Choroid plexus epithelial cell (primary cell): ENCODE results near the gene ZCCHC7.

Experiments
- DNase-seq: peaks from one replicate; pipeline ENCODE4 v3.0.0-alpha.2; 2010; ENCODE audit warnings: low read depth
- H3K4me3 ChIP-seq: 2 replicates; pipeline ENCODE4 v1.5.1; 2011; ENCODE audit warnings: low read depth, mild to moderate bottlenecking, control low read depth, low read length, moderate library complexity
- TF ChIP-seq, protein P1 (sequence below): conservative IDR thresholded peaks from 2 replicates; pipeline ENCODE4 v1.5.1; 2011; ENCODE audit warnings: low read depth, mild to moderate bottlenecking, control low read depth, inconsistent platforms, low read length, moderate library complexity

Gene ZCCHC7

DNA sequence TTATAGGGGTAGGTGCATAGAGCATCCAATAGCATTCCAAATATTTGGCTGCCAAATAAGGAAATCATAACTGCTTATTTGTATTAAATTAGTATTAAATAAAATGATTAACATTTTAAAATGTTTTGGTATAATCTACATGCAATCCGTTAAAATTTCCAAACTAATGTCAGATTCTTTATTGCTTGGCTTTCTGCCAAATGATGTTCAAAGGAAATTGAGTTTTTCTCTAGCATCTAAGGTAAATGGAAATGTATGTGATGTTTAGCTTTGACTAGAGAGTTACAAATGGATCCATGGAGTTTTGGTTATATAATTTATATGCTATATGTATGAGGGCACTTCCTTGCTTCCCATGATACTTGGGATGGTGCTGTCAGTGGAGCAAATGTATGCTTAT, 121.7 kb downstream of the ZCCHC7 start:
- no peak overlapping the region for H3K4me3 ChIP-seq
- DNase-seq = no peak
- TF ChIP-seq, protein P1, sequence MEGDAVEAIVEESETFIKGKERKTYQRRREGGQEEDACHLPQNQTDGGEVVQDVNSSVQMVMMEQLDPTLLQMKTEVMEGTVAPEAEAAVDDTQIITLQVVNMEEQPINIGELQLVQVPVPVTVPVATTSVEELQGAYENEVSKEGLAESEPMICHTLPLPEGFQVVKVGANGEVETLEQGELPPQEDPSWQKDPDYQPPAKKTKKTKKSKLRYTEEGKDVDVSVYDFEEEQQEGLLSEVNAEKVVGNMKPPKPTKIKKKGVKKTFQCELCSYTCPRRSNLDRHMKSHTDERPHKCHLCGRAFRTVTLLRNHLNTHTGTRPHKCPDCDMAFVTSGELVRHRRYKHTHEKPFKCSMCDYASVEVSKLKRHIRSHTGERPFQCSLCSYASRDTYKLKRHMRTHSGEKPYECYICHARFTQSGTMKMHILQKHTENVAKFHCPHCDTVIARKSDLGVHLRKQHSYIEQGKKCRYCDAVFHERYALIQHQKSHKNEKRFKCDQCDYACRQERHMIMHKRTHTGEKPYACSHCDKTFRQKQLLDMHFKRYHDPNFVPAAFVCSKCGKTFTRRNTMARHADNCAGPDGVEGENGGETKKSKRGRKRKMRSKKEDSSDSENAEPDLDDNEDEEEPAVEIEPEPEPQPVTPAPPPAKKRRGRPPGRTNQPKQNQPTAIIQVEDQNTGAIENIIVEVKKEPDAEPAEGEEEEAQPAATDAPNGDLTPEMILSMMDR = no peak

DNA sequence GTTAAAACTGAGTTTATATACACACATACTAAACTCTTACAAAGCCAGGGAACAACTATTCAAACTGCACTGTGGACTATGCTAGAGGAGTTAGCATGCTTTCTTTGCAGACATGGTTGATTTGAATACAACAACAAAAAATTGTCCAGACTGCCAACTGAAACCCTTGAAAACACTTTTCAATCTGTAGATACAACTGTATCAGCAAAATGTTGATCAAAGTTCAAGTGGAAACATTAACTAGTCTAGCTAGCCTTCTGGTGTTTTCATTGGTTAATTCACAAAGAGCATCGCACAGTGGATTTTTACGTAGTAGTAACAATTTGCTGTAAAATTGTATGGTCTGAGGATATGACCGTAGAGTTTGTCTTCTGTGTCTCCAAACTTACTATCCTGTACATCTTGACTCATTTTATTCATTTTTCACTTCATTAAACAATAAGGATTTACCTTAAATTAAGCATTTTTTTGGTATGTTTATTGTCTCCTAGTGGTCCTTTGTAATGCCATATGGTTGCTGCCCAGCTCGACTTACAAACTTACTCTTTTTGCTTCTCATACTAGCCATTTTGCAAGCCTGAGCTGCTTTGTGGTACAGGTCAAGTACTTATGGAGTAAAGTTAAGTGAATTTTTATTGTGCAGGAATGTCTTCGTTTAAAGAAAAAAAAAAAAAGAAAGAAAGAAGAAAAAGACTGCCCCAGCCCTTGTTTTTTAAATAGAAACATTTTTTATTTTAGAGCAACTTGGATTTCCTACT, 123.4 kb downstream of the ZCCHC7 start:
- no peak overlapping the region for H3K4me3 ChIP-seq
- TF ChIP-seq, protein P1 = no peak
- no peak for DNase-seq

DNA sequence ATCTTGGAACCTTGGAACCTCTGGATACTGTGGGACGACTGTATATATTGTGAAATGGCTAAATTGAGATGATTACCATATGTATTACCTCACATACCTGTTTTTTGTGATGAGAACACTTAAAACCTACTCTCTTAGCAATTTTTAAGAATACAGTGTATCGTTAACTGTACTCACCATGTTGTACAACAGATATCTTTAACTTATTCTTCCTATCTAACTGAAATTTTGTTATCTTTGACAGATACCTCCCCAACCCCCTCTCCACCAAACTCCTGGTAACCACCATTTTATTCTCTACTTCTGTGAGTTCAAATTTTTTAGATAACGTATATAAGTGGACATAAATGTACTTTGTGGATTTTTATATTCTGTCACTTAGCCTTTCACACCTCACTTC, 126.5 kb downstream of the ZCCHC7 start:
- no peak for DNase-seq
- TF ChIP-seq, protein P1 = no peak
- no peak overlapping the region for H3K4me3 ChIP-seq

DNA sequence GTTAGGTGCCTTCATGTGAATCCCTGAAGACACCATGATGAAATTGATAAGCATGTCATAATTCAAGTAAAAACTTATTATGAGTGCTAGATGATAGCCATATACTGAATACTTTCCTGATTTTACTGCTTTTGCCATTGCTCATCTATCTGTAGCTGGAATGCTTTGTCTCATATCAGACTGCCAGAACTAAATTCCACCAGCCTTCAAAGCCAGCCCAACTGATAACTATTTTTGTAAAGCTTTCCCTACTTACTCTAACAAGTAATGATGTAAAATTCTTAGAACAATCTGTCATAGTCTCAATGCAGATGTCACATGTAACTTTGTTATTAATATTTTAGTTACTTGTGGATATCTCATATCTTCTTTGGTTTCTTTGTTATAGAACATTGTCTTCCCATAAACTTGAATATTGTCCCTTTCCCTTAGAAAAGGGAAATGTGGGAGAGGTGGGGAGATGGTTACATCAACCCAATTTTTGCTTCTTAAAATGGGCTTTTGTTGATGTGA, 128.3 kb downstream of the ZCCHC7 start:
- no peak overlapping the region for H3K4me3 ChIP-seq
- TF ChIP-seq, protein P1 = no peak
- no peak for DNase-seq

DNA sequence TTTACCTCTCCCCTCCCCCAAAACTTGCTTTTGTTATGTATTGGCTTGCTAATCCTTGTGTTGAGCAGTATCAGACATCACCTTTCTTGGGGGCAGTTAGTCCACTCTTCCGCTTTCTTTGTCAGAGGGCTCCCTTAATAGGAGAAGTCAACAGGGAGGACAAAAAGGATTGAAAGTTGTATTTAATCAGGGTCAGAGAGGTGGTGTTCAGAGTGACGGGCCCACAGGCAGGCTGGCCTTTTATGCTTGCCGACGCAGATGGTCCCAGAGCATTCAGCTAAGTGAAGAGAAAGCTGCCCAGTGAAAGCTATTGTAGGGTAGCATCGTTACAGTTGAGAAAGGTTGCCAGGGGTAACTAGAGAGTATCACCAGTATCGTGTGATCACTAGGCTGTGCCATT, 131.1 kb downstream of the ZCCHC7 start:
- DNase-seq = no peak
- TF ChIP-seq, protein P1 = no peak
- no peak overlapping the region for H3K4me3 ChIP-seq

DNA sequence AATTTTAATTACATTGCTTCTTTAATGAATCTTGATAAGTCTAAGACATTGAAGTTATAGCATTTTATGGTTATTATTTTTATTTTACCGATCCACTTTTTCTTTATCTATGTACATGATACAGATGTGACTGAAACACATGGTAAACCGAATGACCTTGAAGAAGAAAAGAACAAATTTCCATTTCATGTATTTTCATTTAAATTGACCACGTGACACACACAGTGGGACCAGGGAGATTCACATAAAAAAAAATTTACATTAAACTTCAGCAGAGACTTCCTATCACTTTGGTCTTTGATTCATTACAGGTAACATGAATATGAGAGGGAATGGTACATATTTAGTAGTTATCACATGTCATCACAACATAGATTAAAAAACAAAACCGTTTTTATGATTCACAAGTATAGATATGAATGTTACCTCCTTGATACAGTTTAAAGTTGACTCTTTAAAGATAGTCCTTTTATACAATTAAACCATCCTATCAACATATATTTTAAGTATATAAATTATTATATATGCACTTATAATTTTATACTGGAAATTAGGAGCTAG, 133.1 kb downstream of the ZCCHC7 start:
- no peak for DNase-seq
- TF ChIP-seq, protein P1 = no peak
- H3K4me3 ChIP-seq = no peak overlapping the region

DNA sequence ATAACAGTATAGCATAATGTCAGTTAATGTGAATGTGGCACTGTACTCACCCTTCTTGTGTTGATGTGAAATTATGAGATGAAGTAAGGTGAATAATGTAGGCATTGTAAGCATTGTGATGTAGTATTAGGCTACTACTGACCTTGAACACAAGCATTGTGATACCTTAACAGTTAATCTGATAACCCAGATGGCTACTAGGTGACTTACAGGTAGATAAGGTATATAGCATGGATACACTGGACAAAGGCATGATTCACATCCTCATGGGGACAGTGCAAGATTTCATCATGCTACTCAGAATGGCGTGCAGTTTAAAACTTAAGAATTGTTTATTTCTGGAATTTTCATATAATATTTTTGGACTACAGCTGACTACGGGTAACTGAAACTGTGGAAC, 134.8 kb downstream of the ZCCHC7 start:
- DNase-seq = no peak
- TF ChIP-seq, protein P1 = no peak
- H3K4me3 ChIP-seq = no peak overlapping the region
